ENCODE results near the gene CX3CL1.

- no peak for TF ChIP-seq POLR2A (IDR thresholded peaks at IDR 0.05; ENCODE audit: low read depth, low read length)
- no peak for TF ChIP-seq POLR2AphosphoS5 (IDR thresholded peaks at IDR 0.05; ENCODE audit: low read depth, low read length)
- TF ChIP-seq TAF1 (IDR thresholded peaks at IDR 0.05; ENCODE audit: borderline replicate concordance, low read depth, low read length): no peak
These were observed 42.5 kb upstream of the CX3CL1 start for GRCh38 chr16:57329718-57330327.

Measured in GM12892 (cell line).